ENCODE data around the gene DONSON. TPM values are rescaled to one million over a fixed set of nuclear protein-coding genes. Genes with fewer than 3 reads are reported as not detected.
A peak's percentile ranks its signal among the peaks of the same experiment; 100 is the strongest.

The DONSON gene
- total and polyA plus RNA-seq, 2 of the 13 experiments (the other 11 are each of a cell fraction or from before 2014, with no cell fraction given): 35.4 to 63.6 TPM

GRCh38 chr21:33541105-33541711 lies 47.3 kb downstream of the DONSON start (continued):
- TF ChIP-seq RERE (CRISPR knock-in tag; IDR thresholded peaks at IDR 0.05; ENCODE audit: low read depth) (no peak), MED1 (CRISPR knock-in tag; IDR thresholded peaks at IDR 0.05) (0 out of 2 replicates have a peak, but pooled peaks have one; percentile 19), ZNF709 (CRISPR knock-in tag; IDR thresholded peaks at IDR 0.05) (no peak), NFKBIZ (CRISPR knock-in tag; IDR thresholded peaks at IDR 0.05) (no peak), ZNF580 (CRISPR knock-in tag; IDR thresholded peaks at IDR 0.05; ENCODE audit: borderline replicate concordance, low read depth) (no peak), ZNF644 (CRISPR knock-in tag; IDR thresholded peaks at IDR 0.05; ENCODE audit: low read depth) (peak; percentile 48; the same call in 1 of the 2 replicates), ZNF800 (CRISPR knock-in tag; IDR thresholded peaks at IDR 0.05) (no peak), CEBPG (CRISPR knock-in tag; IDR thresholded peaks at IDR 0.05) (peak; percentile 70), RARA (CRISPR knock-in tag; IDR thresholded peaks at IDR 0.05) (peak; percentile 22; the same call in 1 of the 2 replicates), ATF7 (IDR thresholded peaks at IDR 0.05) (no peak), ATF7 (CRISPR knock-in tag; IDR thresholded peaks at IDR 0.05) (0 out of 2 replicates have a peak, but pooled peaks have one; percentile 32), CREM (IDR thresholded peaks at IDR 0.05) (peak; percentile 28; the same call in 1 of the 2 replicates), CREM (CRISPR knock-in tag; IDR thresholded peaks at IDR 0.05) (no peak), SALL1 (CRISPR knock-in tag; IDR thresholded peaks at IDR 0.05) (0 out of 2 replicates have a peak, but pooled peaks have one; percentile 19), ZNF431 (CRISPR knock-in tag; IDR thresholded peaks at IDR 0.05; ENCODE audit: borderline replicate concordance, low read depth) (0 out of 2 replicates have a peak, but pooled peaks have one; percentile 6), CREB3 (CRISPR knock-in tag; IDR thresholded peaks at IDR 0.05) (no peak), KDM2A (CRISPR knock-in tag; IDR thresholded peaks at IDR 0.05; ENCODE audit: borderline replicate concordance, low read depth) (0 out of 2 replicates have a peak, but pooled peaks have one; percentile 31), ZNF839 (CRISPR knock-in tag; IDR thresholded peaks at IDR 0.05; ENCODE audit: borderline replicate concordance) (no peak), TCF7 (IDR thresholded peaks at IDR 0.05; ENCODE audit: low read depth) (no peak), ZBTB8A (CRISPR knock-in tag; IDR thresholded peaks at IDR 0.05; ENCODE audit: borderline replicate concordance, low read depth) (no peak)
